Hepatocyte (in vitro differentiated cells): Measurements from ENCODE around the gene ADGRA1. TPM values are rescaled to one million over a fixed set of nuclear protein-coding genes. Genes with fewer than 3 reads are reported as not detected.

Experiments
- DNase-seq: peaks from one replicate; pipeline ENCODE4 v3.0.0-alpha.2; 2016; ENCODE audit warnings: low spot score
- H2AFZ ChIP-seq: fragments of 200-600 bp; sonication (generic); 2 replicates; pipeline ENCODE4 v1.6.0; 2016; ENCODE audit warnings: antibody characterized with exemption, mild to moderate bottlenecking
- H3K27ac ChIP-seq: fragments of 200-600 bp; sonication (generic); 2 replicates; pipeline ENCODE4 v1.5.1; 2016; ENCODE audit warnings: mild to moderate bottlenecking
- H3K27me3 ChIP-seq: fragments of 200-600 bp; sonication (generic); 2 replicates; pipeline ENCODE4 v1.6.1; 2016
- H3K36me3 ChIP-seq: fragments of 200-600 bp; sonication (generic); replicated peaks from 2 replicates; pipeline ENCODE4 v1.5.1; 2016; ENCODE audit warnings: low read depth; ENCODE audit not compliant: insufficient read depth
- H3K4me1 ChIP-seq: fragments of 200-600 bp; sonication (generic); 2 replicates; pipeline ENCODE4 v1.5.1; 2016; ENCODE audit warnings: mild to moderate bottlenecking, moderate library complexity; ENCODE audit not compliant: insufficient read depth
- H3K4me2 ChIP-seq: fragments of 200-600 bp; sonication (generic); 2 replicates; pipeline ENCODE4 v1.6.0; 2016
- H3K4me3 ChIP-seq: fragments of 200-600 bp; sonication (generic); 2 replicates; pipeline ENCODE4 v1.5.1; 2016; ENCODE audit warnings: mild to moderate bottlenecking
- H3K79me2 ChIP-seq: fragments of 200-600 bp; sonication (generic); 2 replicates; pipeline ENCODE4 v1.6.0; 2017; ENCODE audit warnings: mild to moderate bottlenecking
- H3K9me2 ChIP-seq: fragments of 200-600 bp; sonication (generic); replicated peaks from 2 replicates; pipeline ENCODE4 v1.6.0; 2017; ENCODE audit warnings: mild to moderate bottlenecking; ENCODE audit not compliant: insufficient read depth
- H3K9me3 ChIP-seq: fragments of 200-600 bp; sonication (generic); 2 replicates; pipeline ENCODE4 v1.5.1; 2016; ENCODE audit warnings: low read depth, mild to moderate bottlenecking
- H4K20me1 ChIP-seq: fragments of 200-600 bp; sonication (generic); 2 replicates; pipeline ENCODE4 v1.6.0; 2016; ENCODE audit warnings: mild to moderate bottlenecking; ENCODE audit not compliant: insufficient read depth, poor library complexity, severe bottlenecking
- EZH2 ChIP-seq: fragments of 200-600 bp; sonication (generic); IDR thresholded peaks from 2 replicates; pipeline ENCODE4 v1.6.1; 2016; ENCODE audit warnings: antibody characterized with exemption, mild to moderate bottlenecking, borderline replicate concordance
- EZH2phosphoT487 ChIP-seq: fragments of 200-600 bp; sonication (generic); IDR thresholded peaks from one replicate; pipeline ENCODE4 v1.6.1; 2018; ENCODE audit warnings: antibody characterized with exemption, mild to moderate bottlenecking, low read depth, moderate library complexity; ENCODE audit not compliant: unreplicated experiment, severe bottlenecking
- WGBS: methylation state at CpG from one replicate; pipeline ENCODE4 v1.1.6; 2016; ENCODE audit warnings: low lambda C conversion rate; ENCODE audit errors: missing lambda C conversion rate; 5-methylcytosine and 5-hydroxymethylcytosine counted together
- polyA plus RNA-seq: library from polyadenylated mRNA; unstranded; fragments of >200 nt; fragmentation: Nextera tagmentation; extraction: Ambion mirVana; gene quantifications from 2 replicates; pipeline ENCODE4 v1.2.1, GENCODE V29; 2016
- total RNA-seq: library from RNA; depleted of rRNA; stranded (reverse); fragments of >200 nt; gene quantifications from 2 replicates; pipeline ENCODE4 v1.2.3, GENCODE V29; 2014
- TF ChIP-seq, protein P1 (sequence below): fragments of 200-600 bp; sonication (generic); IDR thresholded peaks from 2 replicates; pipeline ENCODE4 v1.5.1; 2016; ENCODE audit warnings: antibody characterized with exemption, mild to moderate bottlenecking; ENCODE audit not compliant: poor library complexity

ADGRA1 gene
- total and polyA plus RNA-seq, 2 experiments from 2014 or later = 0.47 TPM; not detected in 1

DNA sequence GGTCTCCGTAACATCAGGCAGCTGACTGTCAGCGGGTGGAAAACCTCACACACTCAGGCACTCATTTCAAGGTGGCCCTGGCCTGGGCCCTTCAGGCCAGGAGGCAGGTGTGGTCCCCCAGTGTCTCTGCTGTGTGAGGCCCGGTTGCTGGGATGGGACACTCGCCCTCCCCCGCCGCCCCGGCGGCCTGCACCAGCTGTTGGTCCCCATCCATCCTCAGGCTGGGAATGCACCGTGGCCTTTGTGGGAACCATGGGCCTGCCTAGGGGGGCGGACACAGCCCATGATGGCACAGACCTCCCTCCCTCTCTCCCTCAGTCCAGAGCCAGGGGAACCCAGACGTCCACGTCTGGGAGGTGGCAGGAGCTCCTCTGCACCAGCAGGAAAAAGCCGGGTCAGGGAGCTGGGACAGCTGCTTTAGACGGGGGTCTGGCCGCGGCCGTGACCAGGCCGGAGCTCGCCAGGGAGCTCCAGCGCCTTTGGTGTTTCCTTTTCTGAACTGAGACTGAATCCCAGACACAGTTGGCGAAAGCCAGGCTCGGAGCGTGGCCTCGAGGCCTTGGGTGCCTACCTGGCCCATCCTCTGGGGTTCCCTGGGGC lies 15.7 kb downstream of the ADGRA1 start:
- Histone ChIP-seq H4K20me1 (no peaks in the 10 kb centered on the region), H3K4me3 (no peak overlapping the region), H2AFZ (no peak overlapping the region), H3K36me3 (no peaks in the 10 kb centered on the region), H3K9me3 (no peaks in the 10 kb centered on the region), H3K4me1 (no peaks in the 10 kb centered on the region), H3K27me3 (no peaks in the 10 kb centered on the region), H3K79me2 (no peaks in the 10 kb centered on the region), H3K9me2 (no peaks in the 10 kb centered on the region), H3K27ac (no peak overlapping the region), H3K4me2 (no peak overlapping the region)
- WGBS = 89% methylated on average over 23 of the region's 24 CpGs
- TF ChIP-seq EZH2phosphoT487 = no peak
- TF ChIP-seq, protein P1, sequence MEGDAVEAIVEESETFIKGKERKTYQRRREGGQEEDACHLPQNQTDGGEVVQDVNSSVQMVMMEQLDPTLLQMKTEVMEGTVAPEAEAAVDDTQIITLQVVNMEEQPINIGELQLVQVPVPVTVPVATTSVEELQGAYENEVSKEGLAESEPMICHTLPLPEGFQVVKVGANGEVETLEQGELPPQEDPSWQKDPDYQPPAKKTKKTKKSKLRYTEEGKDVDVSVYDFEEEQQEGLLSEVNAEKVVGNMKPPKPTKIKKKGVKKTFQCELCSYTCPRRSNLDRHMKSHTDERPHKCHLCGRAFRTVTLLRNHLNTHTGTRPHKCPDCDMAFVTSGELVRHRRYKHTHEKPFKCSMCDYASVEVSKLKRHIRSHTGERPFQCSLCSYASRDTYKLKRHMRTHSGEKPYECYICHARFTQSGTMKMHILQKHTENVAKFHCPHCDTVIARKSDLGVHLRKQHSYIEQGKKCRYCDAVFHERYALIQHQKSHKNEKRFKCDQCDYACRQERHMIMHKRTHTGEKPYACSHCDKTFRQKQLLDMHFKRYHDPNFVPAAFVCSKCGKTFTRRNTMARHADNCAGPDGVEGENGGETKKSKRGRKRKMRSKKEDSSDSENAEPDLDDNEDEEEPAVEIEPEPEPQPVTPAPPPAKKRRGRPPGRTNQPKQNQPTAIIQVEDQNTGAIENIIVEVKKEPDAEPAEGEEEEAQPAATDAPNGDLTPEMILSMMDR = no peak
- no peak for TF ChIP-seq EZH2
- DNase-seq = no peak

DNA sequence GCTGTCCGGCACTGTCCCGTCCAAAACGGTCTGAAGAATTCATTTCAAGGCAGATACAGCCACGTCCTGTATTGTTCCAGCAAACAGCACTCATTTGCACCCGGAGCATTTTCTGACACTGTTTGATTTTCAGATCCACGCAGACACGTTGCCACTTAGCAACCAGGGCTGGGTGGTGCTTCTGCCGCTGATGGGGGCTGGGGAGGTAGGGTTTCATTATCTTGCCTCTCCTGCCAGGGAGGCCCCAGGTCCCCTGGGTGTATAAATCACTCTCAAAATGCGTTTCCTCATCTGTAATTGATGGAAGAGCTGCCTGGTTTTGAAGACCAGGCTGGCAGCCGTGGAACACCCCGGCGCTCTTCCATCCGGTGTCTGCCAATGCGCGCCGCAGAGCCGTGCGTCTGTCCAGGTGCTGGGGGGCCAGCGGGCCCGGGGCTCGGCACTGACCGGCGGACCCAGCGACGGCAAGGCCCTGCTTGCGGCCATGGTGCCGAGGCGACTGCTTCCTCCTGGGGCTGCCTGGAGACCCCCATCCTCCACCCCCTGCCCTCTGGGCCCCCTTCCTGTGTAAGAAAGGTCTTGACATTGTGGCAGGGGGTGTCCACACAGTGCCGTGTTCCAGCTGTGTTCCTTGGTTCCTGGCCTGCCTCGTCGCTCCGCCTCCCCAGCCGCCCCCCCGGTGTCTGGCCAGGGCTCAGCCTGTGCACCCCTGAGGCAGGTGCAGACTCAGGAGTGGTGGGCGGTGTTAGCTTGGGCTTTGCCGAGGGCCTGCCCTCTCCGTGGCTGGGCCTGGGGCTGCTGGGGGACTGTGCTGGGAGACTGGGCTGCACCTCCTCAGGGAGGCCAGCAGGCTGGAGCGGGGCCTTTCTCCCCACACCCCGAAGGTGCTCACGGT lies 16.6 kb downstream of the ADGRA1 start:
- DNase-seq = no peak
- Histone ChIP-seq H3K79me2 (no peaks in the 10 kb centered on the region), H3K27ac (no peak overlapping the region), H3K4me2 (no peak overlapping the region), H4K20me1 (no peaks in the 10 kb centered on the region), H3K4me3 (no peak overlapping the region), H3K27me3 (no peaks in the 10 kb centered on the region), H3K36me3 (no peaks in the 10 kb centered on the region), H2AFZ (no peak overlapping the region), H3K4me1 (no peaks in the 10 kb centered on the region), H3K9me3 (no peaks in the 10 kb centered on the region), H3K9me2 (no peaks in the 10 kb centered on the region)
- WGBS = 80% methylated on average over 35 of the region's 40 CpGs
- TF ChIP-seq, protein P1 = no peak
- TF ChIP-seq EZH2phosphoT487 = no peak
- no peak for TF ChIP-seq EZH2

DNA sequence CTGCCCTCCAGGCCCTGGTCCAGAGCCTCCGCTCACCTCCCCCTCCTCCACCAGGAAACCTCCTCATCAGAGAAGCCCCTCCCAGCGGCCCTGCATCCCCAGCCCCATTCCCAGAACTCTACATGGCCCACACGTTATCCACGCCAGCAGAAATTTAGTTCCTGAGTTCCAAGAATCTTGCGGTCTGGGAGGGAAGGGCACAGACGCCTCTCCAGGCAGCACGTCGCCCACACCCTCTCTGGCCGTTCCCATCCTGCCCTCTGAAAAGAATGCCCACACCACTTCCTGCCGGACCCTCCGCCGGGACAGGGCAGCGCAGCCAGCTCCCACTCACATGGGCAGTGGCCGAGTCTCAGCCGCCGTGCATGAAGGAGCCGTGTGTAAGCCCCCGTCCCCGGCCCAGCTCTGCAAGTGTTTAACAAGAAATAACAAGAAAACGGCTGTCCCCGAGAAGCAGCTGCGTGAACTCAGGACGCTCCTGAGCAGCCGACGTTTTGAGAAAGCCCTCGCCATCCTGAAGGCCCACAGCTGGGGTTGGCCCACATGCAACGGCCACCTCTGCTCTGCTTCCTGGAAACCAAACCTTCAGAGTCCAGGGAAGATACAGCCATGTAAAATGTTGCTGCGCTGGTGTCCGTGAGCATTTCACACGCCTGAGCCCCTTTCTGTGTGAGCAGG lies 17.4 kb downstream of the ADGRA1 start:
- H3K4me2 ChIP-seq = no peak overlapping the region
- no peak overlapping the region for H3K27ac ChIP-seq
- H3K4me3 ChIP-seq = no peak overlapping the region
- H4K20me1 ChIP-seq = no peaks in the 10 kb centered on the region
- no peaks in the 10 kb centered on the region for H3K79me2 ChIP-seq
- no peaks in the 10 kb centered on the region for H3K9me3 ChIP-seq
- H3K4me1 ChIP-seq = no peaks in the 10 kb centered on the region
- 93% methylated on average over 30 of the region's 30 CpGs for WGBS
- no peaks in the 10 kb centered on the region for H3K9me2 ChIP-seq
- no peaks in the 10 kb centered on the region for H3K27me3 ChIP-seq
- H3K36me3 ChIP-seq = no peaks in the 10 kb centered on the region
- no peak for DNase-seq
- TF ChIP-seq EZH2phosphoT487 (no peak), EZH2 (no peak)
- TF ChIP-seq, protein P1 = no peak
- no peak overlapping the region for H2AFZ ChIP-seq
